Liver (tissue), 9 donors: ENCODE measurements around the gene TEX28. TPM values are rescaled to one million over a fixed set of nuclear protein-coding genes. Genes with fewer than 3 reads are reported as not detected.

Source experiments
- DNase-seq: peaks from one replicate; pipeline ENCODE4 v3.0.0-alpha.2; 2017; ENCODE audit warnings: low spot score
- H3K27ac ChIP-seq, 2 donors: one replicate each; pipeline ENCODE4 v1.7.0; 2013; ENCODE audit warnings: inconsistent platforms in 2 of 2, low read length in 2 of 2, control low read depth in 1 of 2, low read depth in 1 of 2, mild to moderate bottlenecking in 1 of 2
- H3K27me3 ChIP-seq, 4 donors: one replicate each; pipeline versions ENCODE4 v1.6.1 to v1.7.0; 2013; ENCODE audit warnings: low read length in 3 of 4, inconsistent platforms in 1 of 4, mild to moderate bottlenecking in 1 of 4, moderate library complexity in 1 of 4; ENCODE audit not compliant: control insufficient read depth in 4 of 4, insufficient read depth in 4 of 4
- H3K36me3 ChIP-seq, 4 donors: one replicate each; pipeline versions ENCODE4 v1.6.1 to v1.7.0; 2013; ENCODE audit warnings: low read length in 3 of 4, mild to moderate bottlenecking in 3 of 4, low read depth in 1 of 4, moderate library complexity in 1 of 4; ENCODE audit not compliant: control insufficient read depth in 4 of 4, insufficient read depth in 3 of 4
- H3K4me1 ChIP-seq, 4 donors: one replicate each; pipeline versions ENCODE4 v1.6.1 to v1.7.0; 2013; ENCODE audit warnings: low read length in 3 of 4, mild to moderate bottlenecking in 3 of 4, moderate library complexity in 1 of 4; ENCODE audit not compliant: control insufficient read depth in 4 of 4, insufficient read depth in 4 of 4
- H3K4me3 ChIP-seq, 3 donors: one replicate each; pipeline versions ENCODE4 v1.6.1 to v1.7.0; 2013; ENCODE audit warnings: low read length in 3 of 3, control low read depth in 1 of 3, low read depth in 1 of 3, mild to moderate bottlenecking in 1 of 3
- H3K9ac ChIP-seq, 2 donors: one replicate each; pipeline ENCODE4 v1.7.0; 2013; ENCODE audit warnings: low read length in 2 of 2, mild to moderate bottlenecking in 2 of 2, moderate library complexity in 2 of 2, control low read depth in 1 of 2, low read depth in 1 of 2
- H3K9me3 ChIP-seq, 4 donors: one replicate each; pipeline versions ENCODE4 v1.6.1 to v1.7.0; 2013; ENCODE audit warnings: low read length in 3 of 4; ENCODE audit not compliant: control insufficient read depth in 4 of 4
- ATF3 ChIP-seq: IDR thresholded peaks from 2 replicates; pipeline ENCODE4 v1.6.1; 2016; ENCODE audit warnings: antibody characterized with exemption
- EGR1 ChIP-seq, 2 donors: IDR thresholded peaks; 2 replicates each; pipeline ENCODE4 v1.6.1; 2016 to 2018; ENCODE audit warnings: antibody characterized with exemption in 2 of 2, low read depth in 2 of 2
- FOXA1 ChIP-seq: IDR thresholded peaks from 2 replicates; pipeline ENCODE4 v1.6.1; 2016; ENCODE audit warnings: antibody characterized with exemption
- FOXA2 ChIP-seq: IDR thresholded peaks from 2 replicates; pipeline ENCODE4 v1.6.1; 2016; ENCODE audit warnings: antibody characterized with exemption
- GABPA ChIP-seq, 2 donors: IDR thresholded peaks in 1 of 2; conservative IDR thresholded peaks in 1 of 2; 2 replicates each; pipeline ENCODE4 v1.6.1; 2016; ENCODE audit warnings: antibody characterized with exemption in 2 of 2, mild to moderate bottlenecking in 1 of 2, moderate library complexity in 1 of 2
- HNF4A ChIP-seq, 2 donors: conservative IDR thresholded peaks; 2 replicates each; pipeline ENCODE4 v1.6.1; 2016; ENCODE audit warnings: antibody characterized with exemption in 2 of 2, mild to moderate bottlenecking in 2 of 2
- HNF4G ChIP-seq: IDR thresholded peaks from 2 replicates; pipeline ENCODE4 v1.6.1; 2016; ENCODE audit warnings: antibody characterized with exemption
- NR2F2 ChIP-seq: IDR thresholded peaks from 2 replicates; pipeline ENCODE4 v1.6.1; 2016; ENCODE audit warnings: antibody characterized with exemption
- RAD21 ChIP-seq, 2 donors: IDR thresholded peaks; 2 replicates each; pipeline ENCODE4 v1.6.1; 2016; ENCODE audit warnings: antibody characterized with exemption in 2 of 2, mild to moderate bottlenecking in 2 of 2
- RXRA ChIP-seq, 2 donors: IDR thresholded peaks; 2 replicates each; pipeline ENCODE4 v1.6.1; 2017 to 2018; ENCODE audit warnings: antibody characterized with exemption in 2 of 2, mild to moderate bottlenecking in 1 of 2
- SP1 ChIP-seq: IDR thresholded peaks from 2 replicates; pipeline ENCODE4 v1.6.1; 2018; ENCODE audit warnings: antibody characterized with exemption, mild to moderate bottlenecking
- TAF1 ChIP-seq: conservative IDR thresholded peaks from 2 replicates; pipeline ENCODE4 v1.6.1; 2016; ENCODE audit warnings: antibody characterized with exemption, mild to moderate bottlenecking
- YY1 ChIP-seq: IDR thresholded peaks from 2 replicates; pipeline ENCODE4 v1.6.1; 2016; ENCODE audit warnings: antibody characterized with exemption, mild to moderate bottlenecking
- ZBTB33 ChIP-seq: IDR thresholded peaks from 2 replicates; pipeline ENCODE4 v1.6.1; 2016; ENCODE audit warnings: antibody characterized with exemption
- WGBS: extraction: QIAGEN DNeasy Blood & Tissue Kit; methylation state at CpG from one replicate; pipeline ENCODE4 v1.1.7; 2013; 5-methylcytosine and 5-hydroxymethylcytosine counted together
- polyA plus RNA-seq, 2 donors: library from polyadenylated mRNA; stranded (reverse) in 1 of 2; unstranded in 1 of 2; fragments of 200-250 nt in 1 of 2; fragments of >200 nt in 1 of 2; fragmentation: Nextera tagmentation in 1 of 2; extraction: Ambion mirVana in 1 of 2; gene quantifications; one replicate each; pipeline versions ENCODE4 v1.2.1 to v1.2.3, GENCODE V29; 2013 to 2015
- total RNA-seq, 2 donors: library from RNA; depleted of rRNA; stranded (reverse); fragments of >200 nt; gene quantifications; one replicate each; pipeline ENCODE4 v1.2.3, GENCODE V29; 2014
- TF ChIP-seq, protein P1 (sequence below): IDR thresholded peaks from 2 replicates; pipeline ENCODE4 v1.6.1; 2016; ENCODE audit warnings: antibody characterized with exemption
- TF ChIP-seq, protein P2 (sequence below): IDR thresholded peaks from 2 replicates; pipeline ENCODE4 v1.6.1; 2016; ENCODE audit warnings: antibody characterized with exemption, mild to moderate bottlenecking
- TF ChIP-seq, protein P3 (sequence below): fragments of 150-350 bp; IDR thresholded peaks from 2 replicates; pipeline ENCODE4 v1.5.1; 2017; ENCODE audit warnings: improper control_type of control experiment, low read depth, low read length; ENCODE audit not compliant: missing input control
- donor health status: healthy.
- donor health status: healthy.
- donor health status: healthy.
- donor health status: healthy.
- donor health status: healthy.

Gene TEX28
- total and polyA plus RNA-seq, 4 donors: not detected

DNA sequence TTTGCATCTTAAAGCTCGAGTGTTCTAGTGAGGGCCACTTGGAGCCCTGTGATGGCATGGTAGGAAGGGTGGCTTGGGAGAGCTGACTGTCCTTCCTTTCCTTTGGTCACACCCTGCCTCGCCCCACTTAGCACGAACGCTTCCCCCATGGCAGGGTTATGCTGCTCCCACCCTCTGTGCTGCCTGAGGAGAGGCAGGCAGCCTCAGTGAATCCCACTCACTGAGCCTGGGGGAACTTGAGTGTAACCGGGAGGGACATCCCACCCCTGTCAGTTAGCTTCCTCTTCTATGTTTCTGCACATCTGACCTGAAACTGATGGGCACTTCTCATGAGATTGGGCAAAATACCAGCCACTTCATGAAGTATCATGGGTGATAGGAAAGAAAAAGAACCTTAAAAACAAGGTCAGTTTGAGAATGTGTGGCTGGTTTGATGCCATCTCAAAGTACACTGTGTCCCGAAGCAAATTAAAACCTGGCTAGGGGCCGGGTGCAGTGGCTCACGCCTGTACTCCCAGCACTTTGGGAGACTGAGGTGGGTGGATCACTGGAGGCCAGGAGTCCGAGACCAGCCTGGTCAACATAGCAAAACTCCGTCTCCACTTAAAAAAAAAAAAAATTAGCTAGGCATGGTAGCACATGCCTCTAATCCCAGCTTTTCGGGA is 10.7 kb upstream of the TEX28 start:
- Histone ChIP-seq H3K27me3 (no peaks in the 10 kb centered on the region), H3K9me3 (no peaks in the 10 kb centered on the region), H3K9ac (no peak overlapping the region), H3K27ac (no peak overlapping the region), H3K36me3 (no peaks in the 10 kb centered on the region), H3K4me1 (peaks cover 0 to 5% (median under 1%) of the 10 kb centered on the region in 4 donors), H3K4me3 (no peak overlapping the region)
- WGBS: 83% methylated on average over 11 of the region's 11 CpGs
- TF ChIP-seq RAD21 (IDR thresholded peaks at IDR 0.05) (no peak), TAF1 (no peak), SP1 (no peak), ZBTB33 (no peak), HNF4A (conservative IDR thresholded peaks at IDR 0.05) (no peak), EGR1 (IDR thresholded peaks at IDR 0.05; ENCODE audit: low read depth in 2 of 2) (no peak), YY1 (no peak), NR2F2 (no peak), GABPA (IDR thresholded peaks at IDR 0.05 in 1 of 2, conservative IDR thresholded peaks at IDR 0.05 in 1 of 2) (no peak), FOXA1 (no peak), HNF4G (no peak), RXRA (IDR thresholded peaks at IDR 0.05) (no peak), FOXA2 (no peak)
- TF ChIP-seq, protein P1, sequence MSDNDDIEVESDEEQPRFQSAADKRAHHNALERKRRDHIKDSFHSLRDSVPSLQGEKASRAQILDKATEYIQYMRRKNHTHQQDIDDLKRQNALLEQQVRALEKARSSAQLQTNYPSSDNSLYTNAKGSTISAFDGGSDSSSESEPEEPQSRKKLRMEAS: no peak
- TF ChIP-seq, protein P2, sequence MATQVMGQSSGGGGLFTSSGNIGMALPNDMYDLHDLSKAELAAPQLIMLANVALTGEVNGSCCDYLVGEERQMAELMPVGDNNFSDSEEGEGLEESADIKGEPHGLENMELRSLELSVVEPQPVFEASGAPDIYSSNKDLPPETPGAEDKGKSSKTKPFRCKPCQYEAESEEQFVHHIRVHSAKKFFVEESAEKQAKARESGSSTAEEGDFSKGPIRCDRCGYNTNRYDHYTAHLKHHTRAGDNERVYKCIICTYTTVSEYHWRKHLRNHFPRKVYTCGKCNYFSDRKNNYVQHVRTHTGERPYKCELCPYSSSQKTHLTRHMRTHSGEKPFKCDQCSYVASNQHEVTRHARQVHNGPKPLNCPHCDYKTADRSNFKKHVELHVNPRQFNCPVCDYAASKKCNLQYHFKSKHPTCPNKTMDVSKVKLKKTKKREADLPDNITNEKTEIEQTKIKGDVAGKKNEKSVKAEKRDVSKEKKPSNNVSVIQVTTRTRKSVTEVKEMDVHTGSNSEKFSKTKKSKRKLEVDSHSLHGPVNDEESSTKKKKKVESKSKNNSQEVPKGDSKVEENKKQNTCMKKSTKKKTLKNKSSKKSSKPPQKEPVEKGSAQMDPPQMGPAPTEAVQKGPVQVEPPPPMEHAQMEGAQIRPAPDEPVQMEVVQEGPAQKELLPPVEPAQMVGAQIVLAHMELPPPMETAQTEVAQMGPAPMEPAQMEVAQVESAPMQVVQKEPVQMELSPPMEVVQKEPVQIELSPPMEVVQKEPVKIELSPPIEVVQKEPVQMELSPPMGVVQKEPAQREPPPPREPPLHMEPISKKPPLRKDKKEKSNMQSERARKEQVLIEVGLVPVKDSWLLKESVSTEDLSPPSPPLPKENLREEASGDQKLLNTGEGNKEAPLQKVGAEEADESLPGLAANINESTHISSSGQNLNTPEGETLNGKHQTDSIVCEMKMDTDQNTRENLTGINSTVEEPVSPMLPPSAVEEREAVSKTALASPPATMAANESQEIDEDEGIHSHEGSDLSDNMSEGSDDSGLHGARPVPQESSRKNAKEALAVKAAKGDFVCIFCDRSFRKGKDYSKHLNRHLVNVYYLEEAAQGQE: no peak
- TF ChIP-seq, protein P3, sequence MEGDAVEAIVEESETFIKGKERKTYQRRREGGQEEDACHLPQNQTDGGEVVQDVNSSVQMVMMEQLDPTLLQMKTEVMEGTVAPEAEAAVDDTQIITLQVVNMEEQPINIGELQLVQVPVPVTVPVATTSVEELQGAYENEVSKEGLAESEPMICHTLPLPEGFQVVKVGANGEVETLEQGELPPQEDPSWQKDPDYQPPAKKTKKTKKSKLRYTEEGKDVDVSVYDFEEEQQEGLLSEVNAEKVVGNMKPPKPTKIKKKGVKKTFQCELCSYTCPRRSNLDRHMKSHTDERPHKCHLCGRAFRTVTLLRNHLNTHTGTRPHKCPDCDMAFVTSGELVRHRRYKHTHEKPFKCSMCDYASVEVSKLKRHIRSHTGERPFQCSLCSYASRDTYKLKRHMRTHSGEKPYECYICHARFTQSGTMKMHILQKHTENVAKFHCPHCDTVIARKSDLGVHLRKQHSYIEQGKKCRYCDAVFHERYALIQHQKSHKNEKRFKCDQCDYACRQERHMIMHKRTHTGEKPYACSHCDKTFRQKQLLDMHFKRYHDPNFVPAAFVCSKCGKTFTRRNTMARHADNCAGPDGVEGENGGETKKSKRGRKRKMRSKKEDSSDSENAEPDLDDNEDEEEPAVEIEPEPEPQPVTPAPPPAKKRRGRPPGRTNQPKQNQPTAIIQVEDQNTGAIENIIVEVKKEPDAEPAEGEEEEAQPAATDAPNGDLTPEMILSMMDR: no peak
- DNase-seq: no peak

DNA sequence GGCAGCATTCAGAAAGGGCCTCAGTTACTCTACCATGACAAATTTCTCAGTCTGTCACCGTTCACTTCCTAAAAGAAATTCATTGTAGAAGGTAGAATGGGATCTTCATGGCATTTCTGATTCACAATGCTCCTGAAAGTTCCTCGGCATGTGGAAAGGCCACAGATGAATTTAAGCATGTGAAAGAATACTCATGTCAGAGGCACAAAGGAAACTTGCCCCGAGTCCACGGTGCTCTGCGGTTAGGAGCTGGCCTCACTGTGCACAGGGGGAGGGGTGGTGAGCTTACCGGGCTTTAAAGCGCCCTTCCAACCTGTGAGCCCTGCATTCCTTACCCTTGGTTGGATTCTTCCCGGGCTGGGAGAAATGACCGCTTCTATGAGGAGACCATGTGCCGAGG is 9.9 kb upstream of the TEX28 start:
- TF ChIP-seq EGR1 (IDR thresholded peaks at IDR 0.05; ENCODE audit: low read depth in 2 of 2) (no peak), ATF3 (no peak), GABPA (IDR thresholded peaks at IDR 0.05 in 1 of 2, conservative IDR thresholded peaks at IDR 0.05 in 1 of 2) (no peak), RAD21 (IDR thresholded peaks at IDR 0.05) (no peak), SP1 (no peak), HNF4G (no peak)
- TF ChIP-seq, protein P2: no peak
- H3K4me3 ChIP-seq: no peak overlapping the region
- no peak for DNase-seq
- H3K9me3 ChIP-seq: no peaks in the 10 kb centered on the region
- peaks cover 0 to 5% (median under 1%) of the 10 kb centered on the region in 4 donors for H3K4me1 ChIP-seq
- WGBS: 87% methylated on average over 10 of the region's 10 CpGs
- no peak overlapping the region for H3K9ac ChIP-seq
- H3K36me3 ChIP-seq: no peaks in the 10 kb centered on the region
- no peaks in the 10 kb centered on the region for H3K27me3 ChIP-seq
- no peak overlapping the region for H3K27ac ChIP-seq
